HL-60 (cell line): ENCODE measurements around the gene MXD1.

ENCODE experiments used
- POLR2AphosphoS5 ChIP-seq: IDR thresholded peaks from 2 replicates; pipeline ENCODE4 v1.6.1; 2012; ENCODE audit warnings: low read depth
- TF ChIP-seq, protein P1 (sequence below): IDR thresholded peaks from one replicate; pipeline ENCODE4 v1.5.1; 2011; ENCODE audit warnings: low read length, control low read depth, inconsistent platforms; ENCODE audit not compliant: insufficient read depth

DNA sequence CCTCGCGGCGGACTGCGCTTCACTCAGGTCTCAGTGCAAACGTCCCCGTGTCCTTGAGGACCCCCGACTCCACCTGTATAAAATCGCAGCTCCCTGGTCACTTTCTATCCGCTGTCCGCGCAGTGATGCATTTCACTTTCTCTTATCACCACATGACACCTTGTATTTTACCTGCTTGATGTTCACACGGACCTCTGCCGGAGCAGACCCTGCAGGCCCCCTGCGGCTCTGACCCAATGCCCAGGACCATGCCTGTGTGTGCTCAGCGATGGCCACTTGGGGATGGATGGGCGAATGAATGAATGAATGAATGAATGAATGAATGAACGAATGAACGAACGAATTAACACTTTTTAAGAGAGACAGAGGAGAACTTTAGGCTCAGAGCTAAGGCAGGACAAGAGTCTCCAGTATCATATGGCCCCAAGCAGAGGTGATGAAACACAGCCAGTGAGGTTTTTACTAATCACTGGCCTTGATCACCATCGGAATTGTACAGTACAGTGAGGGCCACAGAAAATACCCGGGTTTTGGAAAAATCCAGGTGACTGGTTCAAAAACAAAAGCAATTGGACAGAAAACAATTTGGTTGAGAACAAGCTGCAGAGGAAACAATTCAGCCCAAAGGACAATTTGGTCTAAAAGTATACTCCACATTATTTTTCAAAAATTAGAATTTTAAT is 34.2 kb downstream of the MXD1 start:
- TF ChIP-seq, protein P1, sequence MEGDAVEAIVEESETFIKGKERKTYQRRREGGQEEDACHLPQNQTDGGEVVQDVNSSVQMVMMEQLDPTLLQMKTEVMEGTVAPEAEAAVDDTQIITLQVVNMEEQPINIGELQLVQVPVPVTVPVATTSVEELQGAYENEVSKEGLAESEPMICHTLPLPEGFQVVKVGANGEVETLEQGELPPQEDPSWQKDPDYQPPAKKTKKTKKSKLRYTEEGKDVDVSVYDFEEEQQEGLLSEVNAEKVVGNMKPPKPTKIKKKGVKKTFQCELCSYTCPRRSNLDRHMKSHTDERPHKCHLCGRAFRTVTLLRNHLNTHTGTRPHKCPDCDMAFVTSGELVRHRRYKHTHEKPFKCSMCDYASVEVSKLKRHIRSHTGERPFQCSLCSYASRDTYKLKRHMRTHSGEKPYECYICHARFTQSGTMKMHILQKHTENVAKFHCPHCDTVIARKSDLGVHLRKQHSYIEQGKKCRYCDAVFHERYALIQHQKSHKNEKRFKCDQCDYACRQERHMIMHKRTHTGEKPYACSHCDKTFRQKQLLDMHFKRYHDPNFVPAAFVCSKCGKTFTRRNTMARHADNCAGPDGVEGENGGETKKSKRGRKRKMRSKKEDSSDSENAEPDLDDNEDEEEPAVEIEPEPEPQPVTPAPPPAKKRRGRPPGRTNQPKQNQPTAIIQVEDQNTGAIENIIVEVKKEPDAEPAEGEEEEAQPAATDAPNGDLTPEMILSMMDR: no peak
- no peak for TF ChIP-seq POLR2AphosphoS5
